HepG2 (cell line): Measurements from ENCODE around the gene CLHC1. TPM values are rescaled to one million over a fixed set of nuclear protein-coding genes. Genes with fewer than 3 reads are reported as not detected.
"Not testable (repeated sequence)": the region's sequence is repeated elsewhere in the genome, so short reads cannot be mapped to it uniquely, and the experiment has no call there.

Source experiments
- ATAC-seq: fragments of 200-7000 bp; cut with Tn5 transposase; 3 replicates; pipeline ENCODE4 v1.9.1; 2020; ENCODE audit warnings: mild to moderate bottlenecking, moderate library complexity
- BruUV-seq: library from RNA; stranded (reverse); fragments of 400-500 nt; replicated peaks from 2 replicates; lab custom pipeline; 2021; lab: Mats Ljungman, UMichigan
- CTCF ChIA-PET: fragments of 300-600 bp; formaldehyde crosslinking; extraction: SDS; loops from one replicate; lab custom pipeline; 2021; ENCODE audit warnings: low total read pairs, inconsistent platforms, low intra/inter-chr PET ratio; lab: Yijun Ruan, JAX
- POLR2A ChIA-PET: fragments of 350-600 bp; sonication (Branson Sonifier 250); formaldehyde crosslinking; loops from one replicate; lab custom pipeline; 2020; ENCODE audit warnings: antibody characterized with exemption, inconsistent platforms; lab: Yijun Ruan, JAX
- DNase-seq: peaks from one replicate; pipeline ENCODE4 v3.0.0-alpha.2; 2015; ENCODE audit warnings: low spot score
- FAIRE-seq: peaks from 3 replicates; lab custom pipeline; 2011; peaks lifted over from hg19 to GRCh38; lab: Jason Lieb, UNC
- H2AFZ ChIP-seq: one replicate; pipeline ENCODE4 v1.6.1; 2011; ENCODE audit warnings: low read length, inconsistent platforms
- H3K27ac ChIP-seq: fragments of 300-600 bp; 3 replicates; pipeline ENCODE4 v1.8.0; 2011; ENCODE audit warnings: mixed run types, mild to moderate bottlenecking, mixed read lengths, low read length, inconsistent platforms; ENCODE audit not compliant: insufficient read depth; ENCODE audit errors: extremely low read length
- H3K27me3 ChIP-seq, 2 experiments: fragments of 200-600 bp in 1 of 2; 2 replicates in 1 of 2; 3 replicates in 1 of 2; pipeline versions ENCODE4 v1.6.0 to v1.8.0; 2011; ENCODE audit warnings: low read length in 2 of 2, mild to moderate bottlenecking in 2 of 2, moderate library complexity in 2 of 2, inconsistent platforms in 1 of 2; ENCODE audit not compliant: insufficient read depth in 2 of 2, control insufficient read depth in 1 of 2
- H3K36me3 ChIP-seq, 2 experiments: fragments of 200-600 bp in 1 of 2; replicated peaks in 1 of 2; 2 replicates in 1 of 2; 3 replicates in 1 of 2; pipeline versions ENCODE4 v1.5.1 to v1.8.0; 2011; ENCODE audit warnings: low read length in 2 of 2, inconsistent platforms in 1 of 2; ENCODE audit not compliant: insufficient read depth in 2 of 2, control insufficient read depth in 1 of 2
- H3K4me1 ChIP-seq: 2 replicates; pipeline ENCODE4 v1.5.1; 2012; ENCODE audit warnings: low read length, inconsistent platforms; ENCODE audit not compliant: insufficient read depth
- H3K4me2 ChIP-seq: 2 replicates; pipeline ENCODE4 v1.6.0; 2011; ENCODE audit warnings: low read depth, low read length, inconsistent platforms
- H3K4me3 ChIP-seq, 3 experiments: fragments of 200-600 bp in 1 of 3; sonication (generic), shearing (Covaris generic) in 1 of 3; replicated peaks in 1 of 3; 2 replicates each; pipeline ENCODE4 v1.5.1; 2011 to 2016; ENCODE audit warnings: low read length in 3 of 3, inconsistent platforms in 2 of 3, low read depth in 2 of 3, mild to moderate bottlenecking in 2 of 3, control low read depth in 1 of 3, mixed read lengths in 1 of 3; ENCODE audit not compliant: insufficient read depth in 1 of 3
- H3K79me2 ChIP-seq: one replicate; pipeline ENCODE4 v1.6.1; 2011; ENCODE audit warnings: low read length, inconsistent platforms; ENCODE audit not compliant: insufficient read depth
- H3K9ac ChIP-seq: 2 replicates; pipeline ENCODE4 v1.6.0; 2011; ENCODE audit warnings: mild to moderate bottlenecking, low read depth, low read length, inconsistent platforms; ENCODE audit not compliant: insufficient read depth
- H3K9me3 ChIP-seq: 2 replicates; pipeline ENCODE4 v1.5.1; 2012; ENCODE audit warnings: mild to moderate bottlenecking, low read length
- H4K20me1 ChIP-seq: 2 replicates; pipeline ENCODE4 v1.6.0; 2011; ENCODE audit warnings: inconsistent platforms, mild to moderate bottlenecking, low read length, moderate library complexity; ENCODE audit not compliant: insufficient read depth
- AHR ChIP-seq: IDR thresholded peaks from 2 replicates; pipeline ENCODE4 v1.6.1; 2018; ENCODE audit warnings: missing genetic modification reagents, missing compliant biosample characterization
- CBX5 ChIP-seq: sonication (generic); formaldehyde crosslinking; IDR thresholded peaks from 2 replicates; pipeline ENCODE4 v1.4.0; 2020; ENCODE audit warnings: missing genetic modification reagents, borderline replicate concordance
- FOXO4 ChIP-seq: sonication (generic); formaldehyde crosslinking; conservative IDR thresholded peaks from 2 replicates; pipeline ENCODE4 v1.8.1; 2023; ENCODE audit warnings: missing genetic modification reagents
- HNF1A ChIP-seq, 2 experiments: sonication (generic) in 1 of 2; formaldehyde crosslinking in 1 of 2; IDR thresholded peaks; 2 replicates each; pipeline versions ENCODE4 v1.4.0 to v1.6.1; 2016 to 2020; ENCODE audit warnings: borderline replicate concordance in 1 of 2, low read depth in 1 of 2, mild to moderate bottlenecking in 1 of 2, missing genetic modification reagents in 1 of 2
- LCORL ChIP-seq, 2 experiments: fragments of 450-650 bp in 1 of 2; sonication (generic) in 1 of 2; formaldehyde crosslinking in 1 of 2; IDR thresholded peaks; 2 replicates each; pipeline versions ENCODE4 v1.5.0 to v1.6.1; 2017 to 2020; ENCODE audit warnings: antibody characterized with exemption in 1 of 2, missing genetic modification reagents in 1 of 2
- RFXAP ChIP-seq: sonication (generic); formaldehyde crosslinking; IDR thresholded peaks from 2 replicates; pipeline ENCODE4 v1.4.0; 2020; ENCODE audit warnings: missing genetic modification reagents, borderline replicate concordance
- ZNF274 ChIP-seq: sonication (generic); formaldehyde crosslinking; IDR thresholded peaks from 2 replicates; pipeline ENCODE4 v1.5.1; 2020; ENCODE audit warnings: mild to moderate bottlenecking, missing genetic modification reagents
- WGBS: methylation state at CpG from one replicate; pipeline ENCODE4 v1.1.6; 2017; ENCODE audit warnings: low lambda C conversion rate; 5-methylcytosine and 5-hydroxymethylcytosine counted together
- in situ Hi-C: cut with HindIII; loops from 2 replicates; pipeline ENCODE4 v1.10.0; 2017; ENCODE audit warnings: low pct_unique_long_range_greater_than_20kb; ENCODE audit not compliant: extremely low pct_ligation_motif_present
- intact Hi-C: fragments of 100-400 bp; cut with micrococcal nuclease; formaldehyde crosslinking; loops from one replicate; pipeline ENCODE4 v1.10.0; 2022; ENCODE audit not compliant: unreplicated experiment
- polyA plus RNA-seq, 8 experiments: library from polyadenylated mRNA; depleted of rRNA in 3 of 8; stranded (reverse) in 7 of 8; unstranded in 1 of 8; fragments of >200 nt; fragmentation: Illumina TruSeq in 4 of 8; extraction: Trizol in 4 of 8; gene quantifications; 2 replicates each; pipeline versions ENCODE4 v1.2.1 to v1.2.3, GENCODE V29; 2011 to 2016; ENCODE audit warnings: low read depth in 4 of 8, missing spikeins in 1 of 8, mixed read lengths in 1 of 8; ENCODE audit not compliant: insufficient read depth in 1 of 8
- total RNA-seq, 5 experiments: library from RNA; depleted of rRNA; stranded (reverse); fragments of >200 nt; fragmentation: Illumina TruSeq; extraction: Trizol; gene quantifications; 2 replicates each; pipeline ENCODE4 v1.2.3, GENCODE V29; 2016; ENCODE audit warnings: low read depth in 1 of 5

CLHC1 gene
- total and polyA plus RNA-seq, 2 of the 13 experiments (the other 11 are each of a cell fraction or from before 2014, with no cell fraction given), result 9.8 to 12.6 TPM

- no peak for TF ChIP-seq LCORL (IDR thresholded peaks at IDR 0.05)
- no peak for TF ChIP-seq LCORL (CRISPR knock-in tag; IDR thresholded peaks at IDR 0.05)
- TF ChIP-seq FOXO4 (CRISPR knock-in tag), result no peak
- TF ChIP-seq HNF1A (IDR thresholded peaks at IDR 0.05; ENCODE audit: low read depth), result no peak
- no peak for TF ChIP-seq HNF1A (CRISPR knock-in tag; IDR thresholded peaks at IDR 0.05; ENCODE audit: borderline replicate concordance)
- no peak for TF ChIP-seq CBX5 (CRISPR knock-in tag)
- no peak for TF ChIP-seq AHR (CRISPR knock-in tag)
- no peak for TF ChIP-seq RFXAP
- TF ChIP-seq ZNF274 (CRISPR knock-in tag), result no peak
Observed at GRCh38 chr2:55130849-55131248, 101.2 kb downstream of the CLHC1 start (continued).

GRCh38 chr2:55126643-55127042, 105.5 kb downstream of the CLHC1 start:
- peaks cover 17% of the 10 kb centered on the region for H3K4me1 ChIP-seq
- H3K79me2 ChIP-seq, intact Hi-C loops, H3K9ac ChIP-seq, in situ Hi-C loops, H4K20me1 ChIP-seq, DNase-seq, H3K4me3 ChIP-seq, H3K36me3 ChIP-seq, H3K4me2 ChIP-seq, BruUV-seq, CTCF ChIA-PET, H2AFZ ChIP-seq, H3K27me3 ChIP-seq, H3K9me3 ChIP-seq, H3K27ac ChIP-seq, FAIRE-seq, ATAC-seq: not testable (repeated sequence)
- POLR2A ChIA-PET, result interaction anchor here (1.3 kb wide), 1 partner anchor 17 kb away, joined by 4 read pairs; no protein-coding TSS in a partner anchor
- 32% methylated on average over 4 of the region's 4 CpGs for WGBS

Other genes starting within 250 kb of the CLHC1 start
- 67.4 and 98.4 TPM in 2 replicates for gene RTN4, start 181.8 kb downstream of the CLHC1 start, total RNA-seq (2016; rRNA removed; fragmentation: Illumina TruSeq; extraction: Trizol)
- 100 and 133 TPM in 2 replicates for gene RTN4, start 181.8 kb downstream of the CLHC1 start, polyA plus RNA-seq (2011; rRNA removed)
- 2,779 and 3,447 TPM in 2 replicates for gene RPS27A, start 395 bp upstream of the CLHC1 start, total RNA-seq (2016; rRNA removed; fragmentation: Illumina TruSeq; extraction: Trizol)
- 2,422 and 3,269 TPM in 2 replicates for gene RPS27A, start 395 bp upstream of the CLHC1 start, polyA plus RNA-seq (2011; rRNA removed)
- 92.1 and 118 TPM in 2 replicates for gene MTIF2, start 36.9 kb upstream of the CLHC1 start, total RNA-seq (2016; rRNA removed; fragmentation: Illumina TruSeq; extraction: Trizol)
- 24.3 and 32.1 TPM in 2 replicates for gene MTIF2, start 36.9 kb upstream of the CLHC1 start, polyA plus RNA-seq (2011; rRNA removed)
- 84.1 and 112 TPM in 2 replicates for gene CCDC88A, start 187.6 kb upstream of the CLHC1 start, total RNA-seq (2016; rRNA removed; fragmentation: Illumina TruSeq; extraction: Trizol)
- 34.6 and 43.2 TPM in 2 replicates for gene CCDC88A, start 187.6 kb upstream of the CLHC1 start, polyA plus RNA-seq (2011; rRNA removed)